ENCODE results near the gene STK32A. TPM values are rescaled to one million over a fixed set of nuclear protein-coding genes. Genes with fewer than 3 reads are reported as not detected.

STK32A gene
- total RNA-seq, 1 experiment from 2014 or later = 6.8 TPM

GRCh38 chr5:147406636-147407035 is 171.8 kb downstream of the STK32A start:
- Histone ChIP-seq H3K36me3 (ENCODE audit: low read depth, low read length) (no peaks in the 10 kb centered on the region), H3K9ac (ENCODE audit: low read length) (no peak overlapping the region), H4K20me1 (ENCODE audit: low read length) (no peaks in the 10 kb centered on the region), H3K27ac (ENCODE audit: low read length) (no peak overlapping the region), H3K9me2 (replicated peaks; ENCODE audit: low read length) (no peaks in the 10 kb centered on the region), H3K4me2 (ENCODE audit: low read length) (no peak overlapping the region), H3K9me3 (ENCODE audit: low read length) (no peaks in the 10 kb centered on the region), H3K27me3 (ENCODE audit: low read length) (no peaks in the 10 kb centered on the region), H3K4me1 (ENCODE audit: insufficient read depth, low read length) (peaks cover 17% of the 10 kb centered on the region), H3K79me2 (ENCODE audit: low read length) (no peaks in the 10 kb centered on the region), H3K4me3 (ENCODE audit: low read length) (no peak overlapping the region), H2AFZ (ENCODE audit: low read length) (no peak overlapping the region), H3F3A (ENCODE audit: low read length, unreplicated experiment) (no peaks in the 10 kb centered on the region)
- intact Hi-C loops (cut with micrococcal nuclease) = no loop called here
- ChIA-PET POLR2A (ENCODE audit: unreplicated experiment) (no interaction called here), CTCF (interaction anchor here (0.5 kb wide), 1 partner anchor 47 kb away, joined by 3 read pairs; no protein-coding TSS in a partner anchor)
- TF ChIP-seq EZH2phosphoT487 (IDR thresholded peaks at IDR 0.05; ENCODE audit: borderline replicate concordance, low read length) = no peak
- TF ChIP-seq EZH2 (IDR thresholded peaks at IDR 0.05; ENCODE audit: low read length, unreplicated experiment) = no peak
- TF ChIP-seq, protein P1, sequence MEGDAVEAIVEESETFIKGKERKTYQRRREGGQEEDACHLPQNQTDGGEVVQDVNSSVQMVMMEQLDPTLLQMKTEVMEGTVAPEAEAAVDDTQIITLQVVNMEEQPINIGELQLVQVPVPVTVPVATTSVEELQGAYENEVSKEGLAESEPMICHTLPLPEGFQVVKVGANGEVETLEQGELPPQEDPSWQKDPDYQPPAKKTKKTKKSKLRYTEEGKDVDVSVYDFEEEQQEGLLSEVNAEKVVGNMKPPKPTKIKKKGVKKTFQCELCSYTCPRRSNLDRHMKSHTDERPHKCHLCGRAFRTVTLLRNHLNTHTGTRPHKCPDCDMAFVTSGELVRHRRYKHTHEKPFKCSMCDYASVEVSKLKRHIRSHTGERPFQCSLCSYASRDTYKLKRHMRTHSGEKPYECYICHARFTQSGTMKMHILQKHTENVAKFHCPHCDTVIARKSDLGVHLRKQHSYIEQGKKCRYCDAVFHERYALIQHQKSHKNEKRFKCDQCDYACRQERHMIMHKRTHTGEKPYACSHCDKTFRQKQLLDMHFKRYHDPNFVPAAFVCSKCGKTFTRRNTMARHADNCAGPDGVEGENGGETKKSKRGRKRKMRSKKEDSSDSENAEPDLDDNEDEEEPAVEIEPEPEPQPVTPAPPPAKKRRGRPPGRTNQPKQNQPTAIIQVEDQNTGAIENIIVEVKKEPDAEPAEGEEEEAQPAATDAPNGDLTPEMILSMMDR (conservative IDR thresholded peaks at IDR 0.05; ENCODE audit: low read depth, low read length) = no peak
- no peak for ATAC-seq
- no peak for DNase-seq
- no TSS peak for BruUV-seq (replicated peaks)

DNA sequence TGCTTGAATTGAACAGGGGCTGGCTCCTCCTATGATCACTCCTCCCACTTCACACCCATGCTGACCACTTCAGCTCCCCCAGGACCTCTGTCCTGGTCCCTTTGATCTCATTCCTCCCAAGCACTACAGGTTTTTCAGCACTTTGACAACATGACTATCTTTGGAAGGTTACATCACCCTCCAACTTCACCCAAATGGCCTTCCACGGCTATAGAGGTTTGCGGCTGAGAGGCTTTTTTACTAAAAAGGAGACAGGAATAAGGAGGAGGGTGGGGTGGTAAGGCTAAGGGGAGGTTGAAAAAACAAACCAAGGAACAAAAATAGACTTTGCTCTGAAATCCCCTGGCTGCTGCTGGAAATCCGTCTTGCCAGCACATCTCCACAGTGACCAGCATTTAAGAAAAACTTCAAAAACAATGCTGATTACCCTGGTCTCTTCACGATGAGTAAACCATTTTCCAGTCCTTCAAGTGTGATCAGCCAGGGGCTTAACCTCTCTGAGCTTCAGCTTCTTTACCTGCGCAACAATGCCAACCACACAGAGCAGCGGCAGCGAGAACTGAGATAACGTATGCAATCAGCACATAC is 172.4 kb downstream of the STK32A start:
- no peaks in the 10 kb centered on the region for H3F3A ChIP-seq (ENCODE audit: low read length, unreplicated experiment)
- intact Hi-C loops (cut with micrococcal nuclease) = no loop called here
- H3K27me3 ChIP-seq (ENCODE audit: low read length) = no peaks in the 10 kb centered on the region
- no TSS peak for BruUV-seq (replicated peaks)
- ChIA-PET CTCF (no interaction called here), POLR2A (ENCODE audit: unreplicated experiment) (no interaction called here)
- no peak overlapping the region for H3K9ac ChIP-seq (ENCODE audit: low read length)
- H3K79me2 ChIP-seq (ENCODE audit: low read length) = no peaks in the 10 kb centered on the region
- DNase-seq = no peak
- H3K36me3 ChIP-seq (ENCODE audit: low read depth, low read length) = no peaks in the 10 kb centered on the region
- no peak overlapping the region for H3K27ac ChIP-seq (ENCODE audit: low read length)
- H3K4me2 ChIP-seq (ENCODE audit: low read length) = no peak overlapping the region
- H2AFZ ChIP-seq (ENCODE audit: low read length) = no peak overlapping the region
- H3K4me1 ChIP-seq (ENCODE audit: insufficient read depth, low read length) = peaks cover 17% of the 10 kb centered on the region
- H3K4me3 ChIP-seq (ENCODE audit: low read length) = no peak overlapping the region
- no peaks in the 10 kb centered on the region for H3K9me2 ChIP-seq (replicated peaks; ENCODE audit: low read length)
- no peaks in the 10 kb centered on the region for H4K20me1 ChIP-seq (ENCODE audit: low read length)
- TF ChIP-seq, protein P1 (conservative IDR thresholded peaks at IDR 0.05; ENCODE audit: low read depth, low read length) = no peak
- TF ChIP-seq EZH2 (IDR thresholded peaks at IDR 0.05; ENCODE audit: low read length, unreplicated experiment) (no peak), EZH2phosphoT487 (IDR thresholded peaks at IDR 0.05; ENCODE audit: borderline replicate concordance, low read length) (no peak)
- H3K9me3 ChIP-seq (ENCODE audit: low read length) = no peaks in the 10 kb centered on the region
- no peak for ATAC-seq

GRCh38 chr5:147408980-147409379 is 174.2 kb downstream of the STK32A start:
- POLR2A ChIA-PET (ENCODE audit: unreplicated experiment) = no interaction called here
- CTCF ChIA-PET = no interaction called here
- H3K27me3 ChIP-seq (ENCODE audit: low read length) = no peaks in the 10 kb centered on the region
- DNase-seq = no peak
- no peak overlapping the region for H3K9ac ChIP-seq (ENCODE audit: low read length)
- no peak overlapping the region for H3K27ac ChIP-seq (ENCODE audit: low read length)
- H3K4me3 ChIP-seq (ENCODE audit: low read length) = no peak overlapping the region
- BruUV-seq (replicated peaks) = no TSS peak
- no peak overlapping the region for H3K4me2 ChIP-seq (ENCODE audit: low read length)
- no peaks in the 10 kb centered on the region for H3F3A ChIP-seq (ENCODE audit: low read length, unreplicated experiment)
- no peaks in the 10 kb centered on the region for H3K9me3 ChIP-seq (ENCODE audit: low read length)
- no peaks in the 10 kb centered on the region for H3K79me2 ChIP-seq (ENCODE audit: low read length)
- H3K9me2 ChIP-seq (replicated peaks; ENCODE audit: low read length) = no peaks in the 10 kb centered on the region
- no peak overlapping the region for H2AFZ ChIP-seq (ENCODE audit: low read length)
- ATAC-seq = no peak
- H4K20me1 ChIP-seq (ENCODE audit: low read length) = no peaks in the 10 kb centered on the region
- intact Hi-C loops (cut with micrococcal nuclease) = no loop called here
- TF ChIP-seq EZH2phosphoT487 (IDR thresholded peaks at IDR 0.05; ENCODE audit: borderline replicate concordance, low read length) = no peak
- TF ChIP-seq EZH2 (IDR thresholded peaks at IDR 0.05; ENCODE audit: low read length, unreplicated experiment) = no peak
- TF ChIP-seq, protein P1 (conservative IDR thresholded peaks at IDR 0.05; ENCODE audit: low read depth, low read length) = no peak
- H3K4me1 ChIP-seq (ENCODE audit: insufficient read depth, low read length) = peaks cover 9% of the 10 kb centered on the region
- no peaks in the 10 kb centered on the region for H3K36me3 ChIP-seq (ENCODE audit: low read depth, low read length)
